Activated CD4-positive, alpha-beta T cell treated with anti-CD3 and anti-CD28 coated beads, Interleukin-2, amount 10 ng/mL, durations not matched to agents 7 days and 5 days (primary cell): ENCODE measurements around the gene KCNE1. TPM values are rescaled to one million over a fixed set of nuclear protein-coding genes. Genes with fewer than 3 reads are reported as not detected.
"Not testable (repeated sequence)": the region's sequence is repeated elsewhere in the genome, so short reads cannot be mapped to it uniquely, and the experiment has no call there.

Source experiments
- CTCF ChIA-PET: fragments of 350-600 bp; sonication (Branson Sonifier 250); formaldehyde crosslinking; loops from one replicate; lab custom pipeline; 2021; ENCODE audit warnings: antibody characterized with exemption; lab: Charles Lee
- POLR2A ChIA-PET: fragments of 350-600 bp; sonication (Branson Sonifier 250); formaldehyde crosslinking; loops from one replicate; lab custom pipeline; 2021; ENCODE audit warnings: antibody characterized with exemption; lab: Charles Lee
- DNase-seq: peaks from one replicate; pipeline ENCODE4 v3.0.0-alpha.2; 2020
- H3K27ac Mint-ChIP-seq: one replicate; pipeline ENCODE4 v1.8.0; 2021; ENCODE audit warnings: mild to moderate bottlenecking, moderate library complexity, mixed read lengths
- H3K27me3 Mint-ChIP-seq: one replicate; pipeline ENCODE4 v1.8.0; 2021; ENCODE audit warnings: mixed read lengths
- H3K36me3 Mint-ChIP-seq: one replicate; pipeline ENCODE4 v1.8.0; 2021; ENCODE audit warnings: low read depth, mixed read lengths
- H3K4me1 Mint-ChIP-seq: one replicate; pipeline ENCODE4 v1.8.0; 2021; ENCODE audit warnings: mixed read lengths
- H3K4me3 Mint-ChIP-seq: one replicate; pipeline ENCODE4 v1.8.0; 2021; ENCODE audit warnings: mild to moderate bottlenecking, moderate library complexity, mixed read lengths
- H3K9me3 Mint-ChIP-seq: one replicate; pipeline ENCODE4 v1.8.0; 2021; ENCODE audit warnings: mixed read lengths
- total RNA-seq, 2 experiments: library from RNA; stranded (reverse); gene quantifications; one replicate each; pipeline ENCODE4 v1.2.3, GENCODE V29; 2021

KCNE1 gene
- total RNA-seq, 2 experiments from 2014 or later: 0.19 to 0.27 TPM

DNA sequence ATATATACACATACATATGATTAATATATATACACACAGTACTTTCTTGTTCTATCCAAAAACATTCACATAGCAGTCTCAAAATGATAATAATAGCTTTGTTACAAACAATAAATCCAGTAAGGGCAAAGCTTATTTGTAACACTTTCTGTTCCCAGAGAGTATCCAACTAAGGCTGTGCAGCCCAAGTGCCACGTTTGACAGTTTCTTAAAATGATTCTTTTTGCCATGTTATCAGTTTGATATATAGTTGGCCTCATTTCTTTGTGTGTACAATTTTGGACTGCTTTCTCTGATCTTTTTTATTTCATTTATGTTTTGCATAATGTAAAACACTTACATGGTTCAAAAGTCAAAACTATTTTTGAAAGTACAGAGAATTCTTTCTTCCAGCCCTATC lies 11.8 kb downstream of the KCNE1 start:
- Mint-ChIP-seq H3K27me3 (peaks cover 12% of the 10 kb centered on the region), H3K4me1 (no peaks in the 10 kb centered on the region), H3K27ac (no peak overlapping the region), H3K9me3 (peaks cover 8% of the 10 kb centered on the region), H3K36me3 (no peaks in the 10 kb centered on the region), H3K4me3 (no peak overlapping the region)
- ChIA-PET CTCF (interaction anchor here (1.3 kb wide), 1 partner anchor 11 kb away, joined by 3 read pairs; no protein-coding TSS in a partner anchor), POLR2A (no interaction called here)
- DNase-seq: no peak

DNA sequence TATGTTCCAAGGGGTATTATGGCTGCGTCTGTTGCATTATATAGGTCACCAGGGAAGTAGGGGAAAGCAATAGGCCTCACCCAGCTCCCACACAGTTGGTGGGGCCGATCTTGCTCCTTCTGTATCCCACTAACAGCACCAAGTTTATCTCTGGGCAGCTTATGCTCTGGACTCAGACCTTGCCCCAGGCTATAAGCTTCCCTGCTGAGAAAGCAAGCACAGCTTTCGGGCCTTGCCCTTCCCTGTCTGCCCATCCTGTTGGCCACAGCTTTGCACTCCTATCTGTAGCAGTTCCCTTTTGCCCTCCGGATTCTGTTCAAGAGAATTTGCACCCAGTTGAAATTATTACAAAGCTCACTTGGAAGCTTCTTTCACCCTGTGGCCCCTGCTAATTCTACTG lies 12.9 kb downstream of the KCNE1 start:
- H3K36me3 Mint-ChIP-seq: no peaks in the 10 kb centered on the region
- H3K9me3 Mint-ChIP-seq: peaks cover 8% of the 10 kb centered on the region
- CTCF ChIA-PET: interaction anchor here (1.3 kb wide), 1 partner anchor 12 kb away, joined by 3 read pairs; no protein-coding TSS in a partner anchor
- no peaks in the 10 kb centered on the region for H3K4me1 Mint-ChIP-seq
- no peak overlapping the region for H3K4me3 Mint-ChIP-seq
- POLR2A ChIA-PET: no interaction called here
- H3K27ac Mint-ChIP-seq: no peak overlapping the region
- no peak for DNase-seq
- peaks cover 10% of the 10 kb centered on the region for H3K27me3 Mint-ChIP-seq

DNA sequence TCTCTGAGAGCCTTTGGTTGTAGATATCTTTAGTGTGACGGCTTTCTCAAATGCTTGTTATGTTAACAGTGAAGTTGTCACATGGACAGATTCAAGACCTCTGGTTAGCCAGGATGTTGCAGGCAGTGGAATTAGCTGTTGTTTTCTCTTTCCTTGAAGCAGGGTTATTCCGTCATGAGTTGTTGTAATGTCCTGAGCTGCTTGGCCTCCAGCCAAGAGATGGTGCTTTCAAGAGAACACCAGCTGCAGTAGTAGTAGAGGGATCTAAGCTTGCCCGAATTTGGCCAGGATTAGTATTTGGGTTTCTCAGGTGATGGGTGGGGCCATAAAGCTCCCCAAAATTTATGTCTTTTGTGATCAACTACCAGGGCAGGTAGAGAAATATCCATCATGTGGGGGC lies 13.4 kb downstream of the KCNE1 start:
- H3K4me1 Mint-ChIP-seq: no peaks in the 10 kb centered on the region
- ChIA-PET CTCF (no interaction called here), POLR2A (no interaction called here)
- peaks cover 10% of the 10 kb centered on the region for H3K27me3 Mint-ChIP-seq
- H3K36me3 Mint-ChIP-seq: no peaks in the 10 kb centered on the region
- no peak overlapping the region for H3K27ac Mint-ChIP-seq
- H3K9me3 Mint-ChIP-seq: peaks cover 8% of the 10 kb centered on the region
- no peak overlapping the region for H3K4me3 Mint-ChIP-seq
- DNase-seq: no peak

DNA sequence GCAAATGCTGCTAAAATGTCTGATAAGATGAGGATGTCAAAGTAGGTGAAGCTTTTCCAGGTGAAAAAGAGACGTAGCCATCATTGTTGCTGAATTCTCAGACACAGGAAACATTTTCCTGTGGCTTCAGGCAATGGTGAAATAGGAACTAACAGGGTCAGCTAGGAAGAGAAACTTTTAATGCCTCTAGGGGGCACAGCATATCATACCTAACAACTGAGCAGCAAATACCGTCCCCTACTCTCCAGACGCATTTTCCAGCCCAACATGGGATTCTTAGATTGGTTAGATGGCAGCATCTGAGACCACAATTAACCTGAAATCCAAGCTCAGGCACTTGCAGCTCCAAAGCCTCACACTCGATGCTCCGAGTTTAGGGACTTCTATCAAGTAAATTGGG lies 28.2 kb downstream of the KCNE1 start:
- H3K9me3 Mint-ChIP-seq, H3K27ac Mint-ChIP-seq, H3K4me3 Mint-ChIP-seq, DNase-seq, H3K4me1 Mint-ChIP-seq, H3K36me3 Mint-ChIP-seq, POLR2A ChIA-PET, CTCF ChIA-PET, H3K27me3 Mint-ChIP-seq: not testable (repeated sequence)

DNA sequence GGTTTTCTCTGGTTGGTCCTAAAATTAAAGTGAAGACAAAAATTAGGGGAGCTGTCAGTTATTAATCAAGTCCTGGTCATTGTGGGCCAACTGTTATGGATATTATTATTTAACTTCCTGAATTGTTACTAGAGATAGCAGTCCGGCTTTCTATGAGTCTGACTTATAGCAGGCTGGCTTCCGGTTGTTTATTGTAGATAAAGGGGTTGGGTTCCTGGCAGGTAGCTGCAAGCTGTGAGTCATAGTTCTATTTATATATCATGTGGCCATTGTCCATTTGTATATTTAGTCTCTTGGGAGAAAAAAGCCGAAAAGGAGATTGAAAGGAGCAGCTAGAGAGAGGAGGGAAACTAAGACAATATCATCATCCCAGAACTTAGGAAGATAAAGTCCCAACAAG lies 28.6 kb downstream of the KCNE1 start:
- H3K27ac Mint-ChIP-seq, H3K27me3 Mint-ChIP-seq, H3K4me1 Mint-ChIP-seq, H3K36me3 Mint-ChIP-seq, POLR2A ChIA-PET, H3K4me3 Mint-ChIP-seq, DNase-seq, H3K9me3 Mint-ChIP-seq, CTCF ChIA-PET: not testable (repeated sequence)

DNA sequence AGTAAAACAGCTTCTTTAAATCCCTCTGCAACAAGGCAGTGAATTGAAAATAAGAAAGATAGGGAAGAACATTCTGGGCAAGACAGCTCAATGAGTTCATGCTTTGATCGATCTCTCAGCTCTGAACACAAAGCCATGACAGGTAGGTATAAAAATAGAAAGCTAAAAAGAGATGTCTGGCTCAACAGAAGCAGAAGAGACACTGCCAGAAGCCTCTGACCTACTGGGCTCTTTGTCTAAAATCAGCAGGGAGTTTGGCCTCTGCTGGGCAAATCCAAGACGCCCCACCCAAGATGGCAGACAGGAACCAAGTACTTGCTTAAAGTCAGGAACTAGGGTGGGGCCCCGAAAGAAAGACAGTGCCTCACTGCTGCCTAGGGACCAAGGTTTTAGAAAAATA lies 44.7 kb downstream of the KCNE1 start:
- H3K9me3 Mint-ChIP-seq, H3K27ac Mint-ChIP-seq, DNase-seq, CTCF ChIA-PET, H3K27me3 Mint-ChIP-seq, POLR2A ChIA-PET, H3K36me3 Mint-ChIP-seq, H3K4me3 Mint-ChIP-seq, H3K4me1 Mint-ChIP-seq: not testable (repeated sequence)

DNA sequence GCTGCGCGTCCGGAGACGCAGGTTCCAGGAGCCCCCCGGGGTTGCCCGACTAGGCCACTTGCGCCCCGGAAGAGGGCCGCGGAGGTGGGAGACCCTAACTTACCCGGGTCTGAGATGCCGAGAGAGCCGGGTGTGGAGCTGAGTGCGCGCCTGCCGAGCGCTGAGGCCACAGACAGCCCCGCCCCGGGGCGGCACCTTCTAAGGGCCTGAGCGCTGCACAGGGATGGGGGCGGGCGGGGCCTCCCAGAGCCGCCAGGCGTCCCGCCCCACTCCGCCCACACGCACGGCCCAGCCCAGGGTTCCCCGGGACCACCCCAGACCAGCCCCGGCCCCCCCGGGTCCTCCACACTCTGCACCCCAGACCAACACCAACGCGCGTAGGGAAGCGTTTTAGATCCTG lies 52.6 kb downstream of the KCNE1 start:
- H3K27ac Mint-ChIP-seq, H3K27me3 Mint-ChIP-seq, H3K9me3 Mint-ChIP-seq, H3K4me3 Mint-ChIP-seq, H3K4me1 Mint-ChIP-seq, CTCF ChIA-PET, DNase-seq, POLR2A ChIA-PET, H3K36me3 Mint-ChIP-seq: not testable (repeated sequence)

DNA sequence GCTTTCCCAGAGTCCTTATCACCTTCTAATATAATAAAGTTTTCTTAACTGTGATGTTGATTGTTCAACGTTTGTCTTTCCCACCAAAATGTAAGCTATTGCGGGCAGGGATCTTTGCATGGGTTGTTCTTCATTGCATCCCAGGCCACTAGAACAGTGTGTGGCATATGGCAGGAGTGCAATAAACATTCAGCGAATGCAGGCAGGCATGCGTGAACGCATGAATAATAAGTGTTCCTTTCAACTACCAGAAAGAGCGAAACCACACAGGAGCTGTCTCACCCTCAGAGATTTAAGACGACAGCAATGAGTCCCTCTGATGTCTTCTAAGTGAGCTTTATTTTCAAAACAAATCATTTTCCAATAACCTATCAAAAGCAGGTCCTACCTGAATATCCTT lies 53.7 kb downstream of the KCNE1 start:
- H3K36me3 Mint-ChIP-seq, CTCF ChIA-PET, POLR2A ChIA-PET, H3K27me3 Mint-ChIP-seq, H3K9me3 Mint-ChIP-seq, H3K27ac Mint-ChIP-seq, H3K4me1 Mint-ChIP-seq, DNase-seq, H3K4me3 Mint-ChIP-seq: not testable (repeated sequence)

DNA sequence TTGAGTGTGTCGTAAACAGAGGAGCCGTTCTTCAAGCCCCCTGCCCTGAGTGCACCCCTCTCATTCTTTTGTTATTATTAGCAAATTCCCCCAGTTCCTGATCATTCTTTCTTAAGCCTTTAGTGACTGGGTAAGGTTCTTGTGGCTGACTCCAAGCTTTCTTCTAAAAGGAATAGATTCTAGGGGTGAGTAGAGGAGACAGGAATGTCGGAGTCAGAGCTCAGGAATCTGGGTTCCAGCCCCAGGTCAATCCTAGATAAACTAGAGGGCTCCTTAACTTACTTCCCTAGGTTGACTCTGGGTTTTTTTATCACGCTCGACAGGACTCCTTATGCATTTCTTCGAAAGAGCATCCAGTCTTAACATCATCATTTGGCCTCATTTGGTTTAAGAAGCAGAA lies 55.8 kb downstream of the KCNE1 start:
- H3K27ac Mint-ChIP-seq, POLR2A ChIA-PET: not testable (repeated sequence)

DNA sequence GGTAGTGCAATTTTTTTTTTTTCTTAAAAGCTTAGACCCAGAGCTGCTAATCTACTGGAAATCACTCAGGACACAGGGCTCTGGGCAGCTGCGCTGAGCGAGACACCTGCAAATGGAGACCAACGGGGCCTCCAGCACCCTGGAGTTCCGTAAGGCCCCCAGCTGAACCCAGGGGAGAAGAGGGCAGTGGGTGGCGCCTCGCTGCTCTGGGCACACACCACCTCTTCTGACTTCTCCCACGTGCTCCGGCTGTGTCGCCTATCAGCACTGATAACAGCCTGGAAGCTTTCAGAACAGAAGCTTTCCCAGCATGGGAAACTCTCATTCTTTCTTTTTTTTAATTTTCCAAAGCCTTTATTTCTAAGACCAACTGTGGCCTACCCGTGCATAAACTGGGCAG lies 56.4 kb downstream of the KCNE1 start:
- CTCF ChIA-PET, DNase-seq, H3K4me3 Mint-ChIP-seq, H3K36me3 Mint-ChIP-seq, H3K9me3 Mint-ChIP-seq, H3K4me1 Mint-ChIP-seq, H3K27ac Mint-ChIP-seq, POLR2A ChIA-PET, H3K27me3 Mint-ChIP-seq: not testable (repeated sequence)

More for the DNA sequence above, 55.8 kb downstream of the KCNE1 start:
- H3K4me1 Mint-ChIP-seq, CTCF ChIA-PET, H3K36me3 Mint-ChIP-seq, H3K9me3 Mint-ChIP-seq, H3K27me3 Mint-ChIP-seq, DNase-seq, H3K4me3 Mint-ChIP-seq: not testable (repeated sequence)

DNA sequence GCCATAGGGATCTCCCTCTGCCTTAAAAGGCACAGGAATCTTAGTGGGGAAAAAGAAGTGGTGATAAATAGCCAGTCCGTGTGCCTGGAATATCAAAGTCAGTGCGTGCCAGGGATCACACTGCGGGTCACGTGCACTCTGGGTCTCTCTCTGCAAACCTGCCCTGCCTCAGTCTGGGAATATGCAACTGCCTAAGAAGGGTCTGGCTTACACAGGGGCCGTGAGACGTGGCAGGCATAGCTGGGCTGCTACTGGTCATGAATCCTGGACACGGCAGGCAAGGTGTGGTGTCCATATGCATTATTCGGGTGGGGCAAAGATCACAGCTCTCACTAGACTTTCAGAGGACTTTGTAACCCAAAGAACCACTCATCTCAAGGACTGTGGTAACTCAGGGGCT lies 65.0 kb downstream of the KCNE1 start:
- H3K36me3 Mint-ChIP-seq, CTCF ChIA-PET, H3K4me1 Mint-ChIP-seq, DNase-seq, H3K9me3 Mint-ChIP-seq, POLR2A ChIA-PET, H3K27me3 Mint-ChIP-seq, H3K27ac Mint-ChIP-seq, H3K4me3 Mint-ChIP-seq: not testable (repeated sequence)

DNA sequence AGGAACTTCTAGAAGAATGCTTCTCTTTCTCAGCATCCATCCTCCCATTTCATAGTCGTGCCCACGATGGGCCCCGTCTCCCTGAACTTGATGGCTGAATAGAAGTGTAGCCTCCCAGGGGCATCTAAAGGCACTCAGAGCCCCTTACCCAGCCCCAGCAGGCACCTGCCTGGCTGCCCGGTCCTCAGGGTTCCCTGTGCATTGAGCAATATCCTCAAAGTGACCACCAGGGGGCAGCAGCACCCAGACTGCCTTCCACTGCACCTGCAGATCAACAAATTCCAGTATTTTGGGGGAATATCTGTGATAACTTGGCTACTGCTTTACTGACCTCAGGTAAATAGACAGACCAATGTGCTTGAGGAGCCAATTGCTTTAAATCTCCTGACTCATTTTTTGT lies 68.5 kb downstream of the KCNE1 start:
- H3K27ac Mint-ChIP-seq, H3K9me3 Mint-ChIP-seq, H3K27me3 Mint-ChIP-seq, POLR2A ChIA-PET, H3K4me1 Mint-ChIP-seq, H3K36me3 Mint-ChIP-seq, H3K4me3 Mint-ChIP-seq, DNase-seq, CTCF ChIA-PET: not testable (repeated sequence)

DNA sequence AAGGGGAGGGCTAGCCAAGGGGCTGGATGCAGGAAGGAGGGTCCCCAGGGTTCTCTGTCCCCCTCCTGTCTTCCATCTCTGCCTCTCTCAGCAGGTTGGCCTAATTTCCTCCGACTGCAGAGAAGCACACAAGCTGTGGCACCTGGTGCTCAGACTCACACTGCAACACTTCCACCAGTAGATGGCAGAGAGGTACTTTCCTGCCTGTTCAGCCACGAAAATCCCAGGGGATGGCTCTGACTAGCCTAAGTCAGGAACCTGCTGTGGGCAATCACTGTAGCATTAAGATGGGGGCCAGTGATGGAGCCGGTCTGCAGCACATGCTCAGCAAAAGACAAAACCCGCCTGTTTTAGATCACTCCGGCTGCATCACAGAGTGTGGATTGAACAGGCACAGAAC lies 82.3 kb downstream of the KCNE1 start:
- DNase-seq, H3K4me1 Mint-ChIP-seq, POLR2A ChIA-PET, H3K27ac Mint-ChIP-seq, H3K9me3 Mint-ChIP-seq, CTCF ChIA-PET, H3K27me3 Mint-ChIP-seq, H3K4me3 Mint-ChIP-seq, H3K36me3 Mint-ChIP-seq: not testable (repeated sequence)

DNA sequence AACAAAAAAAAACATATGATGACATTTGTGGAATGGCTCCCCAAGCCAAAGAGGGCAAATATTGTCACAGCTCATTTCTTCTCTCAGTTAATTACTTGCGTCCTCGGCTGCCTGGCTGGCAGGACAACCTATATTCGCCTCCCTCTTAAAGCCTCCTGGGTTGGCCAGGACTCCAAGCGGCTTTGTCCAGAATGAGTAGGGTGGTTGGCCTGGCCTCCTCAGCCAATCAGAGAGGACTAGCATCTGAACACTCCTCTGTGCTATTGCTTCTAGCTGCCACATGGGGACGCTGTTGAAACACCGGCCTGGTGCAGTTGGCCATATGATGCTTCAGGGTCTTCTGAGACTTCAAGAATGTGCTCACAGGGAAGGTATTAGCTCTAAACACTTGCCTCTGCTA lies 83.6 kb downstream of the KCNE1 start:
- POLR2A ChIA-PET, H3K9me3 Mint-ChIP-seq, H3K36me3 Mint-ChIP-seq, DNase-seq, H3K27me3 Mint-ChIP-seq, H3K4me3 Mint-ChIP-seq, CTCF ChIA-PET, H3K4me1 Mint-ChIP-seq, H3K27ac Mint-ChIP-seq: not testable (repeated sequence)
